ENCODE data around the gene TENM4.

The TENM4 gene

GRCh38 chr11:79261684-79262083 is 179.1 kb downstream of the TENM4 start:
- DNase-seq: no peak
- no peak overlapping the region for H3K4me3 Mint-ChIP-seq
- H3K36me3 Mint-ChIP-seq (ENCODE audit: low read depth): peaks cover 4% of the 10 kb centered on the region
- TF ChIP-seq CTCF (IDR thresholded peaks at IDR 0.05): no peak
- no peak overlapping the region for H3K27ac Mint-ChIP-seq
- H3K9me3 Mint-ChIP-seq: no peaks in the 10 kb centered on the region
- peaks cover 15% of the 10 kb centered on the region for H3K4me1 Mint-ChIP-seq
- no peaks in the 10 kb centered on the region for H3K27me3 Mint-ChIP-seq (ENCODE audit: low read depth, poor library complexity)

- DNase-seq: no peak
- peaks cover 5% of the 10 kb centered on the region for H3K36me3 Mint-ChIP-seq (ENCODE audit: low read depth)
These were observed 181.0 kb downstream of the TENM4 start for GRCh38 chr11:79259800-79260199.

GRCh38 chr11:79258576-79258975 is 182.3 kb downstream of the TENM4 start:
- TF ChIP-seq CTCF (IDR thresholded peaks at IDR 0.05): no peak
- Mint-ChIP-seq H3K4me1 (peaks cover 15% of the 10 kb centered on the region), H3K9me3 (no peaks in the 10 kb centered on the region), H3K27ac (no peak overlapping the region), H3K4me3 (no peak overlapping the region), H3K36me3 (ENCODE audit: low read depth) (peaks cover 5% of the 10 kb centered on the region), H3K27me3 (ENCODE audit: low read depth, poor library complexity) (peaks cover 2% of the 10 kb centered on the region)
- no peak for DNase-seq

More at GRCh38 chr11:79259800-79260199, 181.0 kb downstream of the TENM4 start:
- Mint-ChIP-seq H3K4me1 (peaks cover 15% of the 10 kb centered on the region), H3K4me3 (no peak overlapping the region), H3K27me3 (ENCODE audit: low read depth, poor library complexity) (peaks cover 2% of the 10 kb centered on the region), H3K27ac (no peak overlapping the region), H3K9me3 (no peaks in the 10 kb centered on the region)
- TF ChIP-seq CTCF (IDR thresholded peaks at IDR 0.05): no peak

GRCh38 chr11:79255965-79256364 is 184.9 kb downstream of the TENM4 start:
- Mint-ChIP-seq H3K27me3 (ENCODE audit: low read depth, poor library complexity) (peaks cover 7% of the 10 kb centered on the region), H3K4me3 (no peak overlapping the region), H3K9me3 (no peaks in the 10 kb centered on the region), H3K27ac (no peak overlapping the region), H3K4me1 (no peaks in the 10 kb centered on the region), H3K36me3 (ENCODE audit: low read depth) (peaks cover 20% of the 10 kb centered on the region)
- no peak for DNase-seq
- no peak for TF ChIP-seq CTCF (IDR thresholded peaks at IDR 0.05)

GRCh38 chr11:79253280-79253679 is 187.6 kb downstream of the TENM4 start:
- no peak for TF ChIP-seq CTCF (IDR thresholded peaks at IDR 0.05)
- H3K4me3 Mint-ChIP-seq: no peak overlapping the region
- H3K4me1 Mint-ChIP-seq: peaks cover 8% of the 10 kb centered on the region
- peak overlapping the region; percentile 59 for H3K27ac Mint-ChIP-seq
- H3K27me3 Mint-ChIP-seq (ENCODE audit: low read depth, poor library complexity): peaks cover 10% of the 10 kb centered on the region
- no peaks in the 10 kb centered on the region for H3K9me3 Mint-ChIP-seq
- peaks cover 20% of the 10 kb centered on the region for H3K36me3 Mint-ChIP-seq (ENCODE audit: low read depth)
- no peak for DNase-seq

GRCh38 chr11:79249295-79249993 is 191.4 kb downstream of the TENM4 start:
- H3K9me3 Mint-ChIP-seq: no peaks in the 10 kb centered on the region
- H3K4me3 Mint-ChIP-seq: no peak overlapping the region
- H3K4me1 Mint-ChIP-seq: peaks cover 18% of the 10 kb centered on the region
- H3K27me3 Mint-ChIP-seq (ENCODE audit: low read depth, poor library complexity): peaks cover 8% of the 10 kb centered on the region
- H3K36me3 Mint-ChIP-seq (ENCODE audit: low read depth): peaks cover 15% of the 10 kb centered on the region
- DNase-seq: no peak
- TF ChIP-seq CTCF (IDR thresholded peaks at IDR 0.05): no peak
- no peak overlapping the region for H3K27ac Mint-ChIP-seq

Data from nephron progenitor cell (in vitro differentiated cells).